HG03175 (cell line): Measurements from ENCODE around the gene OR2L8.
A peak's percentile ranks its signal among the peaks of the same experiment; 100 is the strongest.

Experiments
- ATAC-seq: cut with Tn5 transposase; IDR thresholded peaks from one replicate; pipeline ENCODE4 v1.9.1; 2021; ENCODE audit warnings: mild to moderate bottlenecking, moderate library complexity; ENCODE audit not compliant: unreplicated experiment

Gene OR2L8

DNA sequence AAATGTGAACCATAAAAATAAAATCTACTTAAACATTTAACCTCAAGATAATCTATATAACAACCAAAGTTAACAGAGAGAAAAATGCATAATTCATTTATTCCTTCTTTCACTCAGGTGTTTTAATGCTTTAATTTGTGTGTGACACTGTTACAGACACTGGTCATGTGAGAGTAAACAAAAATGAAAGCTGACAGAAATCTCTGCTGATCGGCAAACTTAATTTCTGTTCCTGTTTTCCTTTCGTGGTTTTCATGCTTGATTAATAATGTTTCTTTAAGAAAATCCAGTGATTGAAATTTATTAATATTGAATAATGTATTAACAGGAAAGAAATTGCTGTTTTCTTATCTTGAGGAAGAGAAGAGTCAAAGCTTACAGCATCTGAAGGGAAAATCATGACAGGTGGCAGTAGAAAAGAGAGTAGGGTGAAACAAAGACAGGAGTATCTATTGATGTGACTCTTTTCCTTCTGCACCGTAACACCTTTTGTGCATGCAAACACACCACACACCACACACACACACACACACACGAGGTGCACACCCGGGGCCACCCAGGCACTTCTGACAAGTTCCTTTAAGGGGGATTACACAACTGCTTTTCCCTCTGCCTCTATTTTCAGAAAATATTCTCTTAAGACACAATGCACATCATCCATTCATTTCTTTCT lies 18.0 kb downstream of the OR2L8 start:
- peak; percentile 85 for ATAC-seq

DNA sequence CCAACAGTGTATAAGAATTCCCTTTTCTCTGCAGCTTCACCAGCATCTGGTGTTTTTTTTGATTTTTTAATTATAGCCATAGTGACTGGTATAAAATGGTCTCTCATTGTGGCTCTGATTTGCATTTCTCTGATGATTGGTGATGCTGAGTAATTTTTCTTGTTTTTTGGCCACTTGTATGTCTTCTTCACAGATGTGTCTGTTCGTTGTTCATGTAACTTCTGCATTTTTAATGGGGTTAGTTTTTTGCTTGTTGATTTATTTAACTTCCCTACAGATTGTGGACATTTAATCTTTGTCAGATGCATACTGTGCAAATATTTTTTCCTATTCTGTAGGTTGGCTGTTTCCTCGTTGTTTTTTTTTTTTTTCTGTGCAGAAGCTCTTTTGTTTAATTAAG lies 44.3 kb downstream of the OR2L8 start:
- ATAC-seq: no peak

DNA sequence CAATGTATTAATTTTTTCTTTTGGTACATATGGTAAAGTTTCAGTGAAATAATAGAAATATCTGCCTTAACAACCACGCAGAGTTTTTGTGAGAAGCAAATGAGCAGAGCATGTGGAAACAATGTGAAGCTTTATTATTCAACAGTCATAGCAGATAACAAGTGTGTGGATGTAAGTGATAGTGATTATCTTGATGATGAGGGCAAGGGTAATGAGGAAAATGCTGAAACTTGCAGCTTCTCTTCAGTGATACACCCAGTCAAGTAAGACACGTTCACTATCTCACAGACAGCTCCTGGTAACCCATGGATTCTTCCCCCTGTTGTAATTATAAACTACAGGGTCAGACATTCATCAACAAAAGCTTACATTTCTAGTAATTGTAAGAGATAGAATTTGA lies 50.2 kb downstream of the OR2L8 start:
- no peak for ATAC-seq
